SIG-M5 treated with dmso at 0.1 percent for 504 hours (cell line): ENCODE results near the gene BCL2L2.

Experiments used
- DNase-seq: peaks from one replicate; lab custom pipeline; 2025; ENCODE audit not compliant: unreplicated experiment; lab: John Stamatoyannopoulos, UW

Gene BCL2L2

DNA sequence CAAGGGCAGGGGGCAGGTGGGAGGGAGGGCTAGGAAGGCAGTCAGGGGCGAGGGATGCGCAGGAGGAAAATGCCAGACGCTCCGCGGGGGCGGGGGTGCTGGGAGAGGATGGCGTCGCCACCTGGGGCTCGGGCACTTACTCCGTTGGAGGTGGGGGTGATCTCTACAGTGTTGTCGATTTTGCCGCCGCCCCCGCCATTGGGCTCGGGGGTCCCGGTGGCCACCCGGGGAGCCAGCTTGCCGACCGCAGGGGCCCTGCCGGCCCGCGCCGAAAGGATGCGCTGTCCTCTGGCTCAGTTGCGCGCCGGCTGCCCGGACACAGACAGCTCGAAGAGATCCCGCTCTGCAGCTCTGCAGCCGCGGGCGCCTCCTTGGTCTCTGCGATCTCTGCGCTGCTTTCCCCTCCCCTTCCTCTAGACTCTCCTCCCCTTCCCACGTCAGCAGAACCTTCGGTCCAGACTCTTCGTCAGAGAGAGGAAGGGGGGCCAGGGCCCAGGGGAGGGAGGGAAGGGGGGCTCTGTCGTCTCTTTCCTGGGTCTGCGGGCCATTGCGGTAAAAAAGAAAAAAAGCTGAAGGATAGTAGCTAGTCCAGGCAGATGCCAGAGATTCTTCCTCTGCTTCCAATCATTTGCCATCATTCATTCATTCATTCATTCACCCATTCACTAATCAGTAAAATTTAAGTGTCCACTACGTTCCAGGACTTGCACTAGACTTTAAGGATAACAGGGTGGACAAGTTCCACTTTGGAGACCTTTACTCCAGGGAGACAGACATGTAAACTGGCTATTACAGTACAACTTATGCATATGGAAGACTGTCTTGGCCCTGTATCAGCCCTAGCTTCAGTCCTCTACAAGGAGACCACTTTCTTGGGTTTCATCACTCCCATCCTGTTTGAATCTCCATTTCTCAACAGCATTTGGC is 46.1 kb downstream of the BCL2L2 start, which contains the start of gene SLC22A17:
Gene SLC22A17 (minus strand): TSS at position 382 of the 927 bp plus-strand sequence.
- DNase-seq, result peak; percentile 39

DNA sequence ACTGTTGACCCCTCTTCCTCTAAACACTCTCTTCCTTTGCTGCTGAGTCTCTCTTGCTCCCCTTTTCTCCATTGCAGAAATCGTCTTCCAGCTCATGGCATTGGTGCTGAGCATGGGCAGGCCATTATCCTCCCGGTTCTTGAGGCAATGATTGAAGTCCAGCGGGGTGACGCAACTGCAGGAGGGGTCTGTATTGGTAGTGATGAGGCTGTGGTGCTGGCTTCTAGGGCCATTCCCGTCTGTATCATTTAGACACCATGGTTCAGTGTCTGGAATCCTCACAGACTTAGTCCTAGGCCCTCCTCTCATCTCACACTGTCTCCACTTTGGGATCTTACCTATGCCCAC is 46.8 kb downstream of the BCL2L2 start:
- DNase-seq, result no peak

DNA sequence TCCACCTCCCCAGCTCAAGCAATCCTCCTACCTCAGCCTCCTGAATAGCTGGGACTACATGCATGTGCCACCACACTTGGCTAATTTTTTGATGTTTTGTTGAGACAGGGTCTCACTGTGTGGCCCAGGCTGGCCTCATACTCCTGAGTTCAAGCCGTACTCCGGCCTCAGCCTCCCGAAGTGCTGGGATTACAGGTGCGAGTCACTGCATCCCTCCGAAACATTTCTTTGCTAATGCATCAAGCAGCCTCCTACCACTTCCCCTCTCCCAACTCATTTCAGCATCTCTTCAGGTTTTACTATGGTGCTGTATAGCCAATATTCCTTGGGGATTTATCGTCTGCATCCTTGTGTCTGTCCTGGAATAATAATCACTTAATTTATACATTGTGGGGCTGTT is 48.4 kb downstream of the BCL2L2 start:
- no peak for DNase-seq

DNA sequence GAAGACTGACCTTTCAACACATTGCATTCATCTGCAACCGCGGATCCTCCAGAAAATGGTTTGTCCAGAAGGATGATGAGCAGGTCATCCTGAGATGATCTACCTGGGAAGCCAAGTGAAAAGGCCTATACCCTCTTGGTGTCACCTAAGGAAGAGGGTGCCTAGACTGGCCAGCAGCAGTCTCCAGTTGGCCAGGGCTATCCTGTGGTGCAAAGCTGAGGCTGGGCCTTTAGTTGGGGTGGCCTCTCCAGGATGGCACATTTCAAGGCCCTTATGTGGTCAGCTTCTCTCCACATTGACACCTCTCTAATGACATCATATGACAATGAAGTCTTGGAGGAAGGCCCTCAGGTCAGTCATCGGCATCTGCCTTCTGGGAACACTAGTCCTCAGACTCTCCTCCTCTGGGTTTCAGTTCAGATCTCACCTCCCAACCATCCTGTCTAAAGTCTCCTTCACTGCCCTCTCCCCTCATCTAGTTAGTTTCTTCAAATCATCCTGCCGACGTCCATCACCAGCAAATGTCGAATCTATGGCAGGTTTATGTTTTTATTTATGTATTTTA is 49.3 kb downstream of the BCL2L2 start:
- no peak for DNase-seq

DNA sequence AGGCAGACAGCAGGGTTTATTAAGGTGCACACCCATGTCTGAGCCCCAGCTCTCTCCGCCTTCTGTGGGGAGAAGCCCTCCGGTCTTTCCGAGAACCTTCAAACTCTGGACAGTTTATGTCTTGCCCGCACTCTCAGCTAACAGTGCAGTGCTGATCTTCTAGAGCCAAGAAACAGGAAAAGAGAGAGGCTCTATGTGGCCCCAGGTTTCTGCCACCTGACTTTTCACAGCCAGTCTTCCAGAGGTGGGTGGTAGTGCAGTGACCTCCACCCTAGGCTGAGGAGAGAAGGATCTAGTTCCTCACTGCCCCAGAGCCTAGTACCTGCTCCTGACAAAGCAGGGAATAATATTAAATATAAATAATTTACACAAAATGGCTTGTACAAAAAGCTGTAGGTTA is 50.0 kb downstream of the BCL2L2 start:
- DNase-seq, result no peak

DNA sequence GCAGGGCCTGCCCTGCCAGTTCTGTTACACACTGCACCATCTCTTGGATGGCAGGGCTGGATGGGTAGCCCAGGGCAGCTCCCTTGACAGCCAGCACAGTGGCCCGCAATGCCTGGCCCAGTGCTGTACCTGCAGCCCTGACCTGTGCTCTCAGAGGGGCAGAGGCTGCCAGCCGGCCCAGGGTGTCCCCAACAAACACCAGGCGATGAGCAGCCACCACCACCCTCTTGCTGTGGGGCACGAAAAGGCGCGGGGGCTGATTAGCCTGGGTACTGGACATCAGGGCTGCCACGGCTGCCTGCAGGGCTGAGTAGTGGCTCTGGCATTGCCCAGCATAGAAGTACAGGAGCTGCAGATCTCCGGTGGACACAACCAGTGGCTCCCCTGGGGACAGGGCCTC is 50.6 kb downstream of the BCL2L2 start:
- DNase-seq, result no peak

DNA sequence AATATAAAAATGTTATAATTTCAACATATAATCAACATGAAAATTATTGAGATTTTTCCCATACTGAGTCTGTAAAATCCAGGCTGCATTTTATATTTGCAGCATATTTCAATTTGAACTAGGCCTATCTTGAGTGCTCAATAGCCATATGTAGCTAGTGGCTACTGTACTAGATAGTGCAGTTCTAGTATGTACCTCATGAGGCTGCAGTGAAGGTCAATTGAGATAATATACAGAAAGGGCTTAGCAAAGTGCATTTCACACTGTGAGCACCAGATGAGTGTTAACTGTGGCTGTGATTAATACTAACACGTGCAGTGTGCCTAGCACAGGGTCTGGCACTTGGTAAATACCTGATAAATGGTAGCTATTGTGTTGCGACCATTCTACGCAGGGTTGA is 51.4 kb downstream of the BCL2L2 start:
- DNase-seq, result no peak

DNA sequence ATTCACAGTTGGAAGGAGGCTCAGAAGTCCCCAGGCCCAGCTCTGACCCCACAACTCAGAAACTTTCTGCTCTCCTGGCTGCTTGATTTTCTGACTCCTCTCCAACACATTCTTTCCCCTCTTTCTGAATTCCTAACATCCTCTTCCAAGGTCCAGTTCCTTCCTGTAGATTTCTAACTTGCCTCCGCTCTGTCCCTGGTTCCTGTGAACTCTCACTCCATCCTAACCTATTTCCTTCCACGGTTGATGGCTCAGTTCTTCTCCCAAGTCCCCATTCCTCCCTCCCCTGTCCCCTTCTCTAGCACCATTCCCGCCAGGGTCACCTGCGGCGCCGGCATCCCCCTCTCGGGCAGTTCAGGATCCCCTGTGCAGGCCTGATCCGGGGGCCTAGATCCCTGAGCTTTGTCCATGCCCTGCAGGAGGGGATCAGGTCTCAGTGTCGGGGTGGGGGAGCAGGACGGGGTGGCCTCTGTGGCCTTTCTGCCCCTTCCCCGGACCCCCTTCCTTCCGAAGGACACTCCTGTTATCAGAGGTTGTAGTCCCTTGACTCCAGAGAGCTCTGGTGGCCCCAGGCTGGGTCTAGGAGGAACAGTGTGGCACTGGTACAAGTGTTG is 52.0 kb downstream of the BCL2L2 start:
- no peak for DNase-seq

DNA sequence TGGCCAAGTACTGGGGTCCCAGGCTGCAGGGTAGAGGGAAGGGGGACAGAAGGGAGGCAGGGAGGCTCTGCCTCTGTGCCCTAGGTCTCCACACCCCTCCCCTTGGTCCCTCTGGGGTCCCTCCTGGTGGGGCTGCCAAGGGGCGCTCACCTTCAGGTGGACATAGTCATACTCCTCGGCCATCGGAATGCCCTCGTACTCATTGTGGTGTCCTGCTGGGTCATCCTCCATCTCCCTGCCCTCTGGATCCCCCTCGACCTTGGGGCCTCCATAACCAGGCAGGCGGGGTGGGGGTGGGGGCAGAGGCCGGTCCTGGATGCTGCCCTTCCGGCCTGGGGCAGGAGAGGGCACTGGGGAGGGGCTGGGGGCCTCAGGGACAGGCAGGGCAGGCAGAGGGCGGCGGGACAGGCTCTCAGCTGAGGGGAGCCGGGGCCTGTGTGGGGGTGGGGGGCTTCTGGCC is 52.6 kb downstream of the BCL2L2 start:
- DNase-seq, result no peak

DNA sequence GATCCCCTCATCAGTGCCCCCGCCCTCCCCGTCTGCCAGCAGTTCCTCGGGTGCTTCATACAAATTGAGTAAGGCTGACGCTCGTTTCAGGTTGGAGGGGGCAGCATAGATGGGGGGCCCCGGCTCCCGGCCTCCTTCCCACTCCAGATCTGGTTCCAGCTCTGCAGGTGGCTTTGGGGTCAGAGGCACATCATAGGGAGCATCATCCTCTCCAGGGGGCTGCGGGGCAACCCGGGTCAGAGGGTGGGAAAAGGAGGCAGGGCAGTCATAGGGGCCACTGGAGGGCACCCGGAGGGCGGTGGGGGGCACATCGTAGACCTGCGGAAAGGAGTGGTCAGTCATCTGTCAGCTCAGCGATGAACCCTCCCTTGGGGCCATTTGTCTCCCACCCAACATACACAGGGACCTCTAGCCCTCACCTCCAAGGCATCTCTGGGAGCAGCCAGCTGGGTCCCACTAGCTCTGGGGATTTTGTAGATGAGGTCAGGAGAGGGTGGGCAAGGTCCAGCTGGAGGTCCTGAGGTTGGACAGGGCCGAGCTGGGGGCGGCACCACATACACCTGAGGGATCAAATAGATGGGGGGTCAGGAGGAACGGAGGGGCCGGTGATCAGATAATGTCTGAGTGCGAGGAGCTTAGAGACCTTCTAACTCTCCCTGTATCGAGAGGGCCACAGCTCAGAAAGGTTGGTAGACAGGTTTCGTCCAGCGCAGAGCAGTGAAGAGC is 53.3 kb downstream of the BCL2L2 start:
- no peak for DNase-seq

DNA sequence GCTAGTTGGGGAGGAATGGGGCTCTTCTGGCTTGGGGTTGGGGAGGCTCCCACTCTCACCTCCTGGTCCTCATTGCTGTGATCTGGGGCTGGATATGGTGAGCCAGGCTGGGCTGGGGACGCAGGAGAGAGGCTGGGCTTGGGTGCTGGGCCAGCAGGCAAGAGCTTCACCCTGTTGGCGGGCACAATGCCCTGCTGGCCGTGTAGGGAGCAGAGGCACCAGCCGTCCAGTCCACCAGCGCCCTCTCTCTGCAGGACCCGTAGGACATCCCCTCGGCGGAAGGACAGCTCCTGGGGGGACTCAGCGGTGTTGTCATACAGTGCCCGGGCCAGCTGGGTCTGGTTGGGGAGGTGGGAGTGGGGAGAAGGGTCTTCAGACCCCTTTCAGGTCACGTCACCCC is 53.9 kb downstream of the BCL2L2 start:
- no peak for DNase-seq

DNA sequence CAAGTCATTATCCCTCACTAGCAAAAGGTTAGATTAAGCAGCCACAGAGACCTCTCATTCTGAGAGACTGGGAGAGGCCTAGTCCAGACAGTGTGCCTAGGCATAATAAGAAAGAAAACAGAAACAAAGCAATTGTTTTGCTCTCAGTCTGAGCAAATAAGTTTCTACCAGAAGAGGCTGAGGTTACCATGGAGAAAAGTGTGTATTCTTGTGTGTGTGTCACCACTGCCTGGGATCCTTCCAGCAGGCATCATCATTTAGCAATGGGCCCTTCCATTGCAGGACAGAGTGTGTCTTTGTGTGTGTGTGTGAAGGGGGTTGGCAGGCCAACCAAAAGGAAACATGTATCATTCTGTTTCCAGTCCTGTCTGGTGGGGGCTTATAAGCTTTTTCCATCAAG is 54.7 kb downstream of the BCL2L2 start:
- DNase-seq, result no peak
